CD4-positive, alpha-beta T cell treated with Interleukin-4 for 1 hour (primary cell): ENCODE data around the gene TUBGCP2.

ENCODE experiments used
- DNase-seq, 2 donors: peaks; one replicate each; pipeline ENCODE4 v3.0.0-alpha.2; 2020 to 2022

The TUBGCP2 gene, protein sequence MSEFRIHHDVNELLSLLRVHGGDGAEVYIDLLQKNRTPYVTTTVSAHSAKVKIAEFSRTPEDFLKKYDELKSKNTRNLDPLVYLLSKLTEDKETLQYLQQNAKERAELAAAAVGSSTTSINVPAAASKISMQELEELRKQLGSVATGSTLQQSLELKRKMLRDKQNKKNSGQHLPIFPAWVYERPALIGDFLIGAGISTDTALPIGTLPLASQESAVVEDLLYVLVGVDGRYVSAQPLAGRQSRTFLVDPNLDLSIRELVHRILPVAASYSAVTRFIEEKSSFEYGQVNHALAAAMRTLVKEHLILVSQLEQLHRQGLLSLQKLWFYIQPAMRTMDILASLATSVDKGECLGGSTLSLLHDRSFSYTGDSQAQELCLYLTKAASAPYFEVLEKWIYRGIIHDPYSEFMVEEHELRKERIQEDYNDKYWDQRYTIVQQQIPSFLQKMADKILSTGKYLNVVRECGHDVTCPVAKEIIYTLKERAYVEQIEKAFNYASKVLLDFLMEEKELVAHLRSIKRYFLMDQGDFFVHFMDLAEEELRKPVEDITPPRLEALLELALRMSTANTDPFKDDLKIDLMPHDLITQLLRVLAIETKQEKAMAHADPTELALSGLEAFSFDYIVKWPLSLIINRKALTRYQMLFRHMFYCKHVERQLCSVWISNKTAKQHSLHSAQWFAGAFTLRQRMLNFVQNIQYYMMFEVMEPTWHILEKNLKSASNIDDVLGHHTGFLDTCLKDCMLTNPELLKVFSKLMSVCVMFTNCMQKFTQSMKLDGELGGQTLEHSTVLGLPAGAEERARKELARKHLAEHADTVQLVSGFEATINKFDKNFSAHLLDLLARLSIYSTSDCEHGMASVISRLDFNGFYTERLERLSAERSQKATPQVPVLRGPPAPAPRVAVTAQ

DNA sequence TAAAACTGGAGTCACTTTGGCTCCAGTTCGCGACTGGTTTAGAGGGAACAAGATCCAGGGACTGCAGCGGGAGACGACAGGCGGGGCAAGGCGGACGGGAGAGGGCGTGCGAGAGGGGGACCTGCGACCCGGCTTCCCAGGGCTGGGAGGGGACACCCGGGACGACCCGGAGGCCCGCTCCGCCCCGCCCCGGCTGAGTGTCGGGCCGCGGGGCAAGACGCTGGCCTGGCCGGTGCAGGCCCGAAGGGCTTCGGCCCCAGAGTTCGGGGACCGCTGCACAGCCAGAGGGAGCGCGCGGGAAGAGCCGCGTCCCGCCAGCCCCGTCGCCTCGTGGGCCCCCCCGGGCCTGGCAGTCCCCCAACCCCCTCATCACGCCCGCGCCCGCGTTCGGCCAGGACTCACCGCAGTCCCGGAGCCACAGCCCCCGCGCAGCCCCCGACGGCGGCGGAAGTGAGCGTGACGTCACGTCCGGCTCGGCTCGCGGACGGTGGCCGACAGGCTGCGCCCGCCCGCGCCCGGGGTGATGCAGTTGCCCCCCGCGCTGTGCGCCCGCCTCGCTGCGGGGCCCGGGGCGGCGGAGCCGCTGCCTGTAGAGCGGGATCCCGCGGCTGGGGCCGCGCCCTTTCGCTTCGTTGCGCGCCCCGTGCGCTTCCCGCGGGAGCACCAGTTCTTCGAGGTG lies at the start of gene TUBGCP2, which contains the start of gene ZNF511:
TUBGCP2 (minus strand) TSS at position 452 of the 679 bp plus-strand sequence. CDS start 5,931 bp downstream, outside the sequence.
ZNF511 (plus strand) TSS at position 494 of the 679 bp plus-strand sequence; CDS start at position 524, 30 bp downstream.
- DNase-seq: peak; percentile 90 to 94

GRCh38 chr10:133357285-133358161 lies 48.9 kb upstream of the TUBGCP2 start, which contains the start of gene FUOM:
FUOM (minus strand) TSS chr10:133358019; CDS start chr10:133358007, 12 bp downstream.
- DNase-seq: peak; percentile 80 to 81

DNA sequence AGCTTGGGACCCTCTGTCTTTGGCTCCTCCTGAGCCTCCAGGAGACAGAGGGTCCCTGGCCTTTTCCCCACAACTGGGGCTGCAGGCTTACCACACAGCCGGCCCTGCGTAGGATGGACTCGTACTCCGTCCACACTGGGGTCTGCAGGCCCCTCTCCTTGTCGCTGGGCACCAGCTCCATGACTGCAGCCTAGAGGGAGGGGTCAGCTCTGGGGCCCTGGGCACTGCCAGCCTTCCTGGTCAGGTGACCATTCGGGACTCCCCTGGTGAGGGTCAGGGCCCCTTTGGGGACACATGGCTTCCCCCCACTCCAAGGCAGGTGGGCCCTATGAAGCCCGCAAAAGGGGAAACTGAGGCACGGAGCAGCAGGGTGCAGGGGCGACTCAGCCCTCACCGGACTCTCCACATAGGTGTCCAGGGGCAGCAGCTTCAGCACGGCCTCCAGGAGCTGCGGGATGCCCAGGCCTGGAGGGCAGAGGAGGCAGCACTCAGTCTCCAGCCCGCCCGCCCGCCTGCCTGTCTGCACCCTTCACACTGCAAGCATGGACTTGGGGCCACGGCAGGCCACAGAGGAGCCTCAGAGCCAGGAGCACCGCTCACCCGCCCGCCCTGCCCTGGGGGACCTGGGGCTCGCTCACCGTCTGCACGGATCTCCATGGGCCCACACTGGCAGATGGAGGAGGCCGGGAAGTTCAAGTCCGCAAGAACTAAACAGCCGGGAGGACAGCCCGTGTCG lies 48.0 kb upstream of the TUBGCP2 start:
- DNase-seq: no peak

GRCh38 chr10:133355991-133356390 lies 47.3 kb upstream of the TUBGCP2 start:
- DNase-seq: no peak

DNA sequence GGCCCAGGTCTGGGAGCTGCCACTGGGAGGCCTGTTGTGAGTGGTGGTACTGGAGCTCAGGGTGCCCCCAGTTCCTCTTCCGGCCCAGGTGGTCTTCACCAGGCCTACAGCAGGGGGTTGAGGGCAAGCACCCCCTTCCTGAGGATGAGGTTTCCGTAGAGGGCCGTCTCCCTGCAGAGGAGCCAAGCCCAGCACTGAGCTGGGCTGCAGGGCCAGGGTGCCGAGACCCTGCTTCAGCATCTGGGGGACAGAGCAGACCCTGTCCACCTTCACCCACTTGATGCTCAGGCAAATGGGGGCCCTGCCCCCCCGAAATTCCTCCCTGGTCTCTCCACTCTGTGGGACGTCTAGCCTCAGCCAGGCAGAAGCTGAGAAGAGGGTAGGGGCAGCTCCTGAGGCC lies 46.6 kb upstream of the TUBGCP2 start:
- no peak for DNase-seq

GRCh38 chr10:133354672-133355240 lies 46.1 kb upstream of the TUBGCP2 start:
- DNase-seq: no peak

- DNase-seq: no peak
These were observed 45.4 kb upstream of the TUBGCP2 start for GRCh38 chr10:133353988-133354605.

- DNase-seq: no peak
These were observed 44.7 kb upstream of the TUBGCP2 start for GRCh38 chr10:133353202-133353959.

GRCh38 chr10:133351408-133352318 lies 43.0 kb upstream of the TUBGCP2 start:
- no peak for DNase-seq

- DNase-seq: no peak
These were observed 42.3 kb upstream of the TUBGCP2 start for GRCh38 chr10:133350950-133351329.

DNA sequence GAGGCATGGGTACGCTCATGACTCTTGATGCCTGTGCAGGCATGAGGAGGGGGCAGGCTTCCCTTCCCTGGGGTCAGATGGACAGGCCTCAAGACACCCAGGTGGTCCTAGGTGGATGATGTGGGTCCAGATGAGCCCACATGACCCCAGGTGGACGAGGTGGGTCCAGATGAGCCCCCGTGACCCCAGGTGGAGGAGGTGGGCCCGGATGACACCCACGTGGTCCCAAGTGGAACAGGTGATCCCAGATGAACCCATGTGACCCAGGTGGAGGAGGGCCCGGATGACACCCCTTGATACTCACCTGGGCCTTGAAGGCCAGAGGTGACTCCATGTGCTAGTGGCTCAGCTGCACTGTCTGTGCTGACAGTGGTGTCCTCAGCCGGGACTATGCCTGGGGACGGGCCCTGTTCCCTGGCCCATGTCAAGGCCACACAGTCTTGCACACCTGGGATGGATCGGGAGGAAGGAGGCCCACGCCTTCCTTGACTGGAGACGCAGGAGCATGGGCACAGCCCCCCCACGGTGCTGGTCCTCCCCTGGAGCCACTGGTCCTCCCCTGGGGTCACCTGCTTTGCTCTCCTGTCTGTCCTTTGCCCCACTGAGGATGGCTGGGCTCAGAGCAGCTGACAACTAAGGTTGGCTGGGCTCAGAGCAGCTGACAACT lies 41.7 kb upstream of the TUBGCP2 start:
- DNase-seq: no peak

GRCh38 chr10:133349577-133350011 lies 40.9 kb upstream of the TUBGCP2 start:
- DNase-seq: no peak

DNA sequence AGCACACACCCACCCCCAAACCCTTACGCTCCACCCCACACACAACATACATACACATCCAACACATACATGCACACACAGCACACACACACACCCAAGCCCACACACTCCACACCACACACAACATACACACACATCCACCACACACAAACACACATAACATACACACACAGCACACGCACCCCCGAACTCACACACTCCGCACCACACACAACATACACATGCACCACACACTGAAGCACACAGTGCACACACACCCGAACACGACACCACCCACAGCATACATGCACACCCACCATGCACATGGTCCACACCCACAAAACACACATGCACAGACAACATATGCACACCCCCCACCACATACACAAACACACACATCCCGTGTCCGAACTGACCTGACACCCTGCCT lies 40.5 kb upstream of the TUBGCP2 start:
- no peak for DNase-seq

DNA sequence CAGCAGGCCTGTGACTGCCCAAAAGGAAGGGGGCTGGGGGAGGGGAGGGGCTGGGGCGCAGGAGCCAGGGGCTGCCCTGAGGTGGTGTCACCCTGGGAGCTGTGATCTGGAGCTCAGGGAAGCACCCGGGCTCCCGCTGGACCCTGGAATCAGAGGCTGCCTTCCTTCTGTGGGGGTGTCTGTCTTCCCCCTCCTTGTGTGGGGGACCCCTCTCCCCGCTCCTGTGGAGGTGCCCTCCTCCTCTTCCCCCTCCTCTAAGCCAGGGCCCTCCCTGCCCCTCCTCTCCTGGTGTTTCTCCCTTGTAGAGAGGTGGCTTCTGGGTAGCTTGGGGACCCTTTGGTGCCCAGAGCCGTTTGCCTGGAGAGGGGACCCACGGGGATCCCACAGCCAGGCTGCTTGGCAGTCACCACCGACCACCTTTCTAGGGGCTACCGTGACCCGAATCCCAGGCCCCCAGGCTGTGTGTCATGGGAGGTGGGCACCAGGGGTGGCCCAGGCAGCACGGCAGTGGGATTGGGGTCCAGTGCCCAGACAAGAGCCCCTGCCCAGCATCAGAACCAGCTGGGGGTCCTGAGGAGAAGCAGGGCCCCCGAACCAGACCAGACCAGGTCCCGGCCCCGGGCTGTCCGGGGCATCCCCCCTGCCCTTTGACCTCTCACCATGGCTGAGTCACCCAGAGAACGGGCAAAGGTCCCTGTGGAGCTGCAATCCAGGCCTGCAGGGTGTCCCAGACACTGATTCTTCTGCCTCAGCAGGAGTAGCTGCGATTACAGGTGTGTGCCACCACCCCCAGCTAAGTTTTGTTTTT lies 39.2 kb upstream of the TUBGCP2 start:
- DNase-seq: no peak

DNA sequence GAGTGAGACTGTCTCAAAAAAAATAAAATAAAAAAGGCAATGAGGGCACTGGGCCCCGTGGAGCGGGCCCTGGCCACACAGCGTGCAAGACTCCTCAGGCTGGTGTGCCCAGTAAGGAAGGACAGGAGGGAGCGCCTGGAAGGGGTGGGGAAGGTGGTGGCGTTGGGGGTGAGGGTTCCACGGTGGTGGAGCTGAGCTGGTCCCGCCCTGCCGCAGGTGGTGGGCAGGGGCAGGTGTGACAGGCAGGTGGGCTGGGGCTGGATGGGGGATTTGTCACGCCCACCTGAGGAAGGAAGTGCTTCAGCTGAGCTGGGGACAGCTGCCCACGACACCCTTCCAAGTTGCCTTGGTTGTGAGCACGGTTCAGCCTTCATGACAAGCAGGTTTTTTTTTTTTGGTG lies 37.7 kb upstream of the TUBGCP2 start:
- DNase-seq: no peak

DNA sequence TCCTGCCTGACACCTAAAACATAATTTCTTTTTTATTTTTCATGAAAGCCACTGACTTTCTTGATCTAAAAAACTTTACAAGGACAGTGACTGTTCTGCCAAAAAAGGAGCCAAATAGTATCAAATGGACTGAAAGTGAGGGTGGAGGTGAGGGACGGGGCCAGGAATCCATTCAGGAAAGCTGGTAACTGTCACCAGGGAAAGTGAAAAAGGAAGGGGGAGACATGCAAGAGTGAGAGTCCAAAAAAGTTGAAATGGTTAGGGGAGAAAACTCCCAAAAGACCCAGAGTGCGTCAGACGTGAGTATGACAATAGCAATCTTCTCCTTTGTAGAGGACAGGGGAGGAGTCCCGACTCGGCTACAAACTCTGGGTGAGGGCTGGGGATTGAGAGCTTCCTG lies 35.6 kb upstream of the TUBGCP2 start:
- no peak for DNase-seq

- no peak for DNase-seq
These were observed 34.9 kb upstream of the TUBGCP2 start for GRCh38 chr10:133343558-133343957.
